T follicular helper cell (primary cell): ENCODE data around the gene TTC28.

ENCODE experiments used
- DNase-seq: peaks from one replicate; pipeline ENCODE4 v3.0.0-alpha.2; 2020; ENCODE audit warnings: low read depth

The TTC28 gene

DNA sequence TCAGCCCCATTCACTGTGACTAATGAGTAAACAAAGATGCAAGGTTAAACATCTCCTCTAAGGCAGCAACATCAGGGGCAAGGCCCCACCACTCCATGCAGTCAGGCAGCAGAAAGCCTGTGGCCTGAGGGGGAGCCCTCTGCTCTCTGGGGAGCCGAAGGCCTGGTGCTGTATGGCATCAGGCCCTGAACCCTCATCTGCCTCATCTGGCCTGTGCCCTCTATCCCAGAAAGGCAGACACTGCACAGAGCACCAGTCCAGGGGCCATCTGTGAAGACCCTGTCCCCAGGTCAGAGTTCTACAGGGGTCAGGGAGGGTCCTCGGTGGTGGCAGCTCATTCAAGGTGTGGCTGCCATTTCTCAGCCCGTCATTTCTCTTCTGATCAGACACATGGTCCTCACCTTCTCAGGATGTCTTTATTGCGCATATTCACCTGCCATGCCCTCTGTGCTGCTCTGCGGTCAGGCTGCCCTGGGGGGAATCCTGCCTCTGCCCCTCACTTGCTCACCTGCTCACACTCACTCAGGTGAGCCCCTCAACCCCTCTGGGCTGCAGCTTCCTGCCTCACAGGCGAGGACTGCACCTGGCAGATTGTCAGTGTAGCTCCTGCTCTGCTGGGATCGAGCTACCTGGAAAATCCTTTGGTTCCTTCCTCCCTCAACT lies 657.5 kb downstream of the TTC28 start:
- no peak for DNase-seq

GRCh38 chr22:28021116-28021997 lies 658.3 kb downstream of the TTC28 start:
- no peak for DNase-seq

DNA sequence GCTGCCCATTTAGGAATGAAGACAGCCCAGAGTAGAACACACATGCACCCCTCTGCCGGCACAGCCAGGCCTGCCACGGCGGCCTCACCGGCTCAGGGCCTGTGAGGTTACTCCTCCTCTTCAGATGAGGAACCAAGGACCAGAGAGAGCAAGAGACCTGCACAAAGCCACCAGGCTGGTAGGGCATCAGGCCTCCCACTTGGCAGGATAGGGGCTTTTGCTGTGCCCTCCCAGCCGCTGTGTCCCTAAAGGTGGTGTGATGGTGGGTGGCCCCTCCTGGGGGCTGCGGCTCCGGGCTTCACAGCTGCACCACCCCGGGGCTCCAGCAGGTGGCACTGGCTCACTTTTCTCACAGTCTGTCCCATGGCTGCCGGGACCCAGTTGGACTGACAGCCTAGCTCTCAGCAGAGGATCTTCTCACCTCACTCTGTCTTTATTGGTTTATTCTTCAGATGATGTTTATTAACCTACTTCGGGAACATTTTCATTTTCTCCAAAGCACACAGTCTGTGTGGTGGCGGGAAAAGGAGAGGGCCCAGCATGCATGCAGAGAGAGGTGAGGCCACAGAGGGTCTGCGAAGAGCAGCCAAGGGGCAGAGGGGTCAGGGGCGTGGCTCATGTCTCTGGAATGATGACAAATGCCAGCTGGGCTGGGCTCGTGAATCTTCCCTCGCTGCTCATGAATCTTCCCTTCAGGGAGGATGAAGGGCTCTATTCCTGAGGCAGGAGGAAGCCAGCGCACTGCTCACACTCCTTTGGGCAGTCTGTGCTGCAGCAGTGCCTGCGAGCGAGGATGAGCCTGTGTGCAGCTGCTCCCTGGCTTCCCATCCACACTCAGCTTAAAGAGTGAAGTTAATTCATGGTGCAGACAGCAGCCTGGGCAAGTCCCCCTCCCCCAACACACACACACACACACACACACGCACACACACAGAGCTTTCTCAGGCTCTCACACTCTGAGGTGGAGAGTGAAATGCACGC lies 659.5 kb downstream of the TTC28 start:
- peak; percentile 37 for DNase-seq

DNA sequence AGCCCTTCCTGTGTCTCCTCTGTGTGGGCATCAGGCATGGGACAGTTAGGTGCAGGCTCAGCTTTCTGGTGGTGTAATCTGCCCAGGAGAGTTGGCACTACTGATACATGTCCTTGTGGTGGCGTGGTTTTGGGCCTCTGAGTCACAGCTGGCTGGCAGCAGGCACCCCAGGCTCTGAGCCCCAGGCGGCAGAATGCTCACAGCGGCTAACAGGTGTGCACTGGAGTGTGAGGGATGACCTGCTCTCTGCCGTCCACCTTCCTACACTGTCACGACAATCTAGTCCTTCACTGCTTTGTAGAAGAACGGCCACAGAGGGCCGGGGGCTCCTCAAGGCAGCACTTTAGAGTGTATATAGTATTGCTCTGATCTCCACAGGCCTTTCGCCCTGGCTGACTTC lies 660.3 kb downstream of the TTC28 start:
- no peak for DNase-seq

DNA sequence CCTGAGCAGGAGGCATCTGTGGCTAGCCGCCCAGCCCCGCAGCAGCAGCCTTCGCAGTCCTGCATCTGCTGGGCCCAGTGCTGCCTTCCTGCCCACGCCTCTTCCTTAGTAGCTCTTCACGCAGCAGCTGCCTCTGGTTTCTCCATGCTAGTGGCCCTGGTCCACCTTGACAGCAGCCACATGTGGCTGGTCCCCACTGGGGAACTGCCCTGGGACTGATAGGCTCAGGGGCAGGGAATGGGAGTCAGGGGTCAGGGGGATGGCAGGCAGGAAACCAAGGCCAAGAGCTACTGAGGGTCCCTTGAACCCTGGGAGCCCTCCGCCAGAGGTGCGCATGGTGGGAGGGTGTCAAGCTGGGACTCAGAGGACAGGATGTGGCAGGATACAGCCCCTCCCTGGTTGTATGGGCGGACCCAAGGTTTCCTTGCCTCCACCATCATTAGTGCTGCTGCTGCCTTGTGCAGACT lies 661.1 kb downstream of the TTC28 start:
- DNase-seq: no peak

DNA sequence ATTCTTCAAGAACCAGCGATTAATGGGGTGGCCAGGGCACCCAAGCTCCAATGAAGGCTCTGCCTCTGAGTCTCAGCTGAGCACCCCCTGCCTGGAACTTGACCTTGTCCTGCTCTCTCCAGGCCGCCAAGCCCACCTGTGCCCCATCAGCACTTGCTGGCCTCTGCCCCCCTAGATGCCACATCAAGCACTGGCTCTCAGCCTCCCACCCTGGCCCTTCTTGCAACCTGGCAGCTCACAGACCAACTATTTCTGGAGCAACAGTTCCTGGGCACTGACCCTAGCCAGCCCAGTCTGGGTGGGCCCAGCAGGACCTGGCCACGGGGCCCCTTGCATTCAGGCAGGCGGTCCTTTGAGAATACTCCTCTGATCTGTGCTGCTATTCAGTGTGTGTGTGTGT lies 661.8 kb downstream of the TTC28 start:
- no peak for DNase-seq

DNA sequence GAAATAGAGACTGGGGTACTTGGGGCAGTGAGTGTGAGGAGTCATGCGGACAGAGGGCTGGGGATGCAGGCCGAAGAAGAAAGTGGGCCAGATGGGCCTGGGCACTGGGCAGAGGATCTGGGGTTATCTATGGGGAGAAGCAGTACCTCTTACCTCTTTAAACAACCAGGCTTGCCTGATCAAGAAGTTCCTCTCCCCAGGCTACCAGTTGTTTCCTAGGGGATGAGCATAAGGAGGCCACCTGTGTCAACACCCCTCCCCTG lies 662.2 kb downstream of the TTC28 start:
- DNase-seq: no peak

DNA sequence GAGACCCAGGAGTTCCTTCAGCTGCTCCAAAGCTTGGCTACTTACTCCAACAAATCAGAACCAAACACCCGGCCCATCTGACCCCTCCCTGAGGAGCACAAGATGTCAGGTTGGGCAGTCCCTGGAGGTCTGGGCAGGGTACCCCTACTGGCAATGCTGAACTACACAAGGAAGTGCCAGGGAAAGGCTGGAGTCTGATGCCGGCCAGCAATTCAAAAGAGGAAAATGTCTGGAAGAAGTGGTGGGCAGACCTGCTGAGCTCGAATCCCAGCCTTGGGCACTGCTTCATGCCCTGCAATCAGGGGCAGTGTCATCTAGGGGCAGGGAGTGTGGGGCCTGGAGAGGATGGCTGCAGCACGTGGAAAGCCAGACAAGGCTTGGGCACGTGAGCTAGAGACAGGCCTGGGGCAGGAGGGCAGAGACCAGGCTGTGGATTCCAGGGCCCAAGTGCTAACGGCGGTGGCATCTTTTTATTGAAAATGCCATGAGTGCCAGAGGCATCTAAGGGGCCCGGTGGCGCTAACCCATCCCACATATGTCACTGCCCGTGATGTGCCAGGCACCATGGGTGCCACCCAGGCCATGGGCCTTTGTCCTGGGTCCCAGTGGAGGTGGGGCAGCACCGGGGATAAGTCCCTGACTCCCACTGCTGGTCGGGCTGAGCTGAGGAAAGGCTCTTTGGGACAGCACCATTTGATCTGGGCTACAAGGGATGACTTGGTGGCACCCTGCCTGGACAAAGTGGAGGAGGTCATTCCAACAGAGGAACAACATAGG lies 662.7 kb downstream of the TTC28 start:
- no peak for DNase-seq

DNA sequence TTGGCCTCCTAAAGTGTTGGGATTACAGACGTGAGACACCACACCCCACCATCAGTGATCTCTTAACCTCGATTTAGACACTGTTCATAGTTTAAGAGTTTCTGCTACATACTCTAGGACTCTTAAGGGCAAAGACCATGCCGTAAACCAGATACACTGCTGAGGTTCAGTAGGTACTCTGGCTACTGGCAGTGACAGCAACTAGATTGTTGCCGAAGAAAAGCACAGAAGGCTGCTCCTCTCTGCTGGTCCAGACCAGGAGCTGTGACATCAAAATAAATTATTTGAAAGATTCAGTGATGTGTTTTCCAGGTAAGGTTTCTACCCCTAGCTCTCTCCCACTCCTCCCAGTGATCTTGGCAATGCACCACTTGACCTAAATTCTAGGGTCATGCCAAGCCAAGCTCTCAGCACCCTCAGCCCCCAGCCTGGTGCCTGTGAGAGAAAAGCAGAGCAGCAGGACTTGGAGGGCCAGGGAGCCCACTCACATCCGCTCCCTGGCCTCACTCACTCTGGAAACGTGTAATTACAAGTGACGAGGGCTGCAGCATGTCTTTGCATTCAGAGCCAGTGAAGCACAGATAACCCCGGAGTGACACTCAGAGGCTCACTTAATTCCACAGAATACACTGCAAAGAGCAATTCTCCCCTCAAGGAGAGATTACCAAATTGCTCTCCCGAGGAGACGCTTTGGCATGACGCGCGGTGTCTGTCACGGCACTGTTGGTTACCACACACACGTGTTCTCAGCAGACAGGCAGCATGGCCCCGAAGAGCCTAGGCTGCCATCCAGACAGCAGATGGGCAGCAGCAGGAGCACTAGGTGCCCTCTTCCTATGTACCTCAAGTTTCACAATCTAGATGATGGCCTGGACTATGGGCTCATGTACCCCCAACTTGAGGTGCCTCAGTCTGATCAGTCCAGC lies 663.7 kb downstream of the TTC28 start:
- DNase-seq: no peak

DNA sequence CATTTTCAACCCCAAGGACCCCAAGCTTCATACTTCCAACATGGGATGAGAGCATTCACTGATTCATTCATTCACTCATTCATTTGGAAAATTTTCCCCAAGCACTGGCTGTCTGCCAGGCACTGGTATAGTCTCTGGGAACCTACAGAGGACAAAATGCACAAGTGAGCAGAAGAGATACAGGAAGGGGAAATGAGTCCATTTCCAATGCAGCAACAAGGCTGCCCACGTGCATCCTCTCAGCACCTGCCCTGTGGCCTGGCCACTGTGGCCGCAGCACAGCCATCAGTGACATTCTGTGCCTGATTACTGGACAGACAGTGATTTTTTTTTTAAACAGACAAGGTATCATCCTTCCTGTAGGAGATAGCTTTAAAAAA lies 664.6 kb downstream of the TTC28 start:
- DNase-seq: no peak

GRCh38 chr22:28014211-28015045 lies 665.2 kb downstream of the TTC28 start:
- no peak for DNase-seq

DNA sequence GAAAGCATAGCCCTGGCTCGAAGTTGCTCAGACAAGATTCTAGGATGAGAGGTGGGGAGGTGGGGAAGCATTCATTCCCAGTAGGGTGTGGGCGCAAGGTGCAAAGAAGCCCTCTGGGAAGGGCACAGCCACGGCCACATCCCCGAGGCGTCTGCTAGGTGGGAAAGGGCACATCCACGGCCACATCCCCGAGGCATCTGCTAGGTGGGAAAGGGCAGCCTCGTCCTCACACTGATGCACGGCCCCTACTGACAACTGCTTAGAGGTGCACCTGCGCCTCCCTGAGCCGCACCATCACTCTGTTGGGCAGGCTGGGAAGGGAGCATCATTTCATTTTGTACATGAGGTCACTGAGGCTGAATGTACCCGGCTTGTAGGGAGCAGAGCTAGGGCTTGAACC lies 666.0 kb downstream of the TTC28 start:
- no peak for DNase-seq

DNA sequence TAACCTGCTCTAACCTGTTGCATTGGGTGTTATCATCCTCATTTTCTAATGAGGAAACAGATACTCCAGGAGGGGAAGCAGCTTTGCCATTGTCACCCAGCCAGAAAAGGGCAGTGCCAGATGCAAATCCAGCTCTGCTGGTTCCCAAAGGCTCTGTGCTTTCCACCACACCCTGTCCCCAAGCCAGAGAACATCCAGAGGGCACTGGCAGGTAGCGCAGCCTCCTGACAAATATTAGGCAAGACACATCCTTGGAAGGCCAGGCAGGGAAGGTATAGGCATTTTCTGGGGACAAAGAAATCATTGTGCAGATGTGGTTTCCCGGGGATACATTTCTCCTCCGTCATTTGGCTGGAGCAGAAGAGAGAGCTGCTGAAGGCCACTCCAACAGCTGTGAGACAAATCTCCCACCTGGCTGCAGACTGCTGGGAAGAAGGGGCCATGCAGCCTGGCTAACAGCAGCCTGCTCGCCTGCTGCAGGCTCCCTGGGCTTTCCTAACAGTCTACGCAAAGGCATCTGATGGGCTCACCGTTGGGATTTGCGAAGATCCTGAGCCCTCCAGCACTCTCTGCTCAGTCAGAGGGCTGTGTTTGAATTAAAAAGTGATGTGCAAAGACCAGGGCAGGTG lies 666.7 kb downstream of the TTC28 start:
- no peak for DNase-seq

DNA sequence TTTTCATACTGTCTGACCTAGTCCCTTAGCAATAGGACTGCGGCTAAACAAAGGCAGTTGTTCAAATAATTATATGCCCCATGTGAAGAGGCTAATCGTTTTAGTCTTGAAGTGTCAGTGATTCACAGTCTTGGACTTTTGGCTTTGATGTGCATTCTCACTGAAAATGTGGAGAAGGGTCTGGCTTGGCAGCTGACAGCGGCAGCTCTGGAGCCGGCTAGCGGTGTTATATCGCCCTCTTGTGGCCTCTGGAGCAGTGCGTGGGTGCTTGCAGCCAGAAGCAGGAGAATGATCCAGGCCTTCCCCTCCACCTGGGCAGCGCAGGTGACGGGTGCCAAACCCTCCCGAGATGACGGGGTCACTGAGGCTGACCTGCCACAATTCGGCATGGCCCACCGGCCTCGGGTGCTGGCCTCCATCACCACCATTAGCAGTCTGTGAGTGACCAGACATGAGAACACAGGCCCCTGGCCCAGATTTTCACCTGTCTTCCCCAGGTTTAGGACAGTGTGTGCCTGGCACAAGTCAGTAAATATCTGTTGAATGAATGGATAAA lies 670.3 kb downstream of the TTC28 start:
- DNase-seq: peak; percentile 64

DNA sequence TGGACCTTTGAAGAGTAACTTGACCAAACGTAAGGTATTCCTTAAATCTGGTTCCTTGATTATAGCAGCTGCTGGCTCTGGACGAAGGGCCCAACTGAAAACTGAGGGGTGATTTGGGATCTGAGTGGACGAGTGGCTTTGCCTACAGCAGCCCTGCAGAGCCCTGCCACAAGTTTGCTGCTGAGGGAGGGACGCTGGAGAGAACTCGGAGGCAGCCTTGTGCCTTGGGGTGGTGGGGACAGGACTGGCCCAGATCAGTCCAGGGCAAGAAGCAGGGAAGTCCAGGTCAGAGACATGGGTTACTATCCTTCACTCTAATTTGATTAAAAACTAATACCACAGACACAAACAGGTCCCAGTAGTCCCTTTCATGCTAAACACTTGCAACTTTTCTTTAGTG lies 671.0 kb downstream of the TTC28 start:
- no peak for DNase-seq

DNA sequence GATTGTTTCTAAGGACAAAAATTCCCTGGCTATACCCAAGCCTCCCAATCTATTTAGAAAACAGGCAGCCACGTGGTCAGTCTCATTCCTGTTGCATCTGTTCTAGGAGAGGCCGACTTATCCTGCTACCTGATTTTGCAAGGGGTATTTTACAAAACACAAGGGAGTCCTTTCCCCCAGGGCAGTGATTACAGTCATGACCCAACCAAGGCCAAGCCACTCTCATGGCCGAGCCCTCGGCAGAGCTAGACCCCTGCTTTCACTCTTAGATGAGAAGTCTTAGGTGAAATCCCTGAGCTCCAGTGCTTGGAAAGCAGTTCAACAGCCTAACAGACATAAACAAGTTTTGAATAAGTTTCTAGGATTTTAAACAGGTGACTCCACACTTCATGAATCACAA lies 671.6 kb downstream of the TTC28 start:
- no peak for DNase-seq

DNA sequence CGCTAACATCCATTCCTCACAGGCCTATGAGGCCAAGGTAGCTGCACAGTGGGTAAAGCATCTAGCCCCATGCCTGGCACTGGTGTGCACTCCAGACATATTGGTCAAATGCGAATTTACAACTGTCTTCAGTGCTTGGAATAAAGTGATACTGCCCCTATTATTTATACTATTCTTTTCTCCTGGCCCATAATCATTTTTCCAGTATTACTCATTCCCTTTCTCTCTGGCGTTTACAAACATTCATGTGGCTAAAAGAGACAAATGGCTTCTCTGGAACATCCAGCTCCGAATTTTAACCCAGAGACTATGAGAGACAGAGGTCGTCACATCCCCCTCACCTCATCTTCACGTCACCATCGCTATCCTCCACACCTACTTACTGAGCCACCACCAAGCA lies 673.4 kb downstream of the TTC28 start:
- no peak for DNase-seq

- no peak for DNase-seq
These were observed 674.1 kb downstream of the TTC28 start for GRCh38 chr22:28005513-28005912.

- no peak for DNase-seq
These were observed 675.6 kb downstream of the TTC28 start for GRCh38 chr22:28004021-28004420.
